NCI-H82 (cell line): ENCODE measurements around the gene LRP5.

Experiments used
- DNase-seq: peaks from one replicate; lab custom pipeline; 2025; lab: John Stamatoyannopoulos, UW

LRP5 gene

DNA sequence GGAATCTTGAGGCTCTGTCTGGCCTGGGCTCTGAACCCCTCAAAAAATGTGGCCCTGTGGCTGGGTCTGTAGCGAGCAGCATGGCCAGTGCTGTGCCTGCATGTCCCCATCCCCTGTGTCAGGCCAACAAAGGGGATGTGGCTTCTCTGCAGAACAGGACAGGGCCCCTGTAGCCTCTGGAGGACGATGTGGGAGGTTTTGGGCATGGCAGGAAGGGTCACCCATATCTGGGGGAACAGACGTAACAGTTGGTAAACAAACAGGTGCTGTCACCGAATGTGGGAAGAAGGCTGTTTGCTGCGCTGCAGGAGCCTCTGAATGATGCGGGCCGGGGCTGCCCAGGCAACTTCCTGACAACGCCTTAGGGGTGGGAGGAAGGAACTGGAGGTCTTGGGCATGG, 35.0 kb downstream of the LRP5 start:
- no peak for DNase-seq

DNA sequence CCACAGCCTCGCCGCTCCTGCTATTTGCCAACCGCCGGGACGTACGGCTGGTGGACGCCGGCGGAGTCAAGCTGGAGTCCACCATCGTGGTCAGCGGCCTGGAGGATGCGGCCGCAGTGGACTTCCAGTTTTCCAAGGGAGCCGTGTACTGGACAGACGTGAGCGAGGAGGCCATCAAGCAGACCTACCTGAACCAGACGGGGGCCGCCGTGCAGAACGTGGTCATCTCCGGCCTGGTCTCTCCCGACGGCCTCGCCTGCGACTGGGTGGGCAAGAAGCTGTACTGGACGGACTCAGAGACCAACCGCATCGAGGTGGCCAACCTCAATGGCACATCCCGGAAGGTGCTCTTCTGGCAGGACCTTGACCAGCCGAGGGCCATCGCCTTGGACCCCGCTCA, 35.5 kb downstream of the LRP5 start:
- DNase-seq = no peak

DNA sequence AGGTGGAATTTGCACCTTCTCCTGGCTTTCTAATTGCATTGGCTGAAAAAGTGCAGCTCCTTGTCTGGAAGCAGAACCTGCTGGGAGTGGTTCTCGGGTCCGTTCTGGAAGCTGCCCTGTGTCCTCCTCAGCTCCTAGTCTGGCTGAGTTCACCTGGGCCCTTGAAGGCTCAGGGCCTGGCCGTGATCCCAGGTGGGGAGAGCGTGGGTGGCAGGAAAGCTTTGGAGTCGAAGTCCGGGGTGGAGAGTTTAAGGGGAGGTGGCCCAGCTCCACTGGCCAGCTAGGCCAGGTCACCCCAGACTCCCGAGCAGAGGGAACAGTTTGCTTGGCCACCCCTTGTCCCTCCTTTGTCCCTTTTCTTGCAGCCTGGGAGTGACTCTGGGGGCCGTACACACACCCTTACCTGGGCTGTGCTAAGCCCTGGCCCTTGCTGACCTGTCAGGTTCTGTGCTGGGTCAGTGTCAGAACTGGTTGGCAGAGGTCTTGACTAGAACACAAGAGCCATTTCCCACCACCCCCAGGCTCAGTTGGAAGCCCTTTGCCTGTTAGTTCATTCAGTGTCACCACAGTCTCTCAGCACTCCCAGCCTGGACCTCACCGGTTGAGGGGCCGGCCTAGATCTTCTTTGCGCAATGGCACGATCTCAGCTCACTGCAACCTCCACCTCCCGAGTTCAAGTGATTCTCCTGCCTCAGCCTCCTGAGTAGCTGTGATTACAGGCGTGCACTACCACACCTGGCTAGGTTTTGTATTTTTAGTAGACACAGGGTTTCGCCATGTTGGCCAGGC, 37.3 kb downstream of the LRP5 start:
- no peak for DNase-seq

GRCh38 chr11:68350759-68351449, 38.5 kb downstream of the LRP5 start:
- no peak for DNase-seq

- no peak for DNase-seq
Measured at GRCh38 chr11:68351450-68352275, 39.3 kb downstream of the LRP5 start.

DNA sequence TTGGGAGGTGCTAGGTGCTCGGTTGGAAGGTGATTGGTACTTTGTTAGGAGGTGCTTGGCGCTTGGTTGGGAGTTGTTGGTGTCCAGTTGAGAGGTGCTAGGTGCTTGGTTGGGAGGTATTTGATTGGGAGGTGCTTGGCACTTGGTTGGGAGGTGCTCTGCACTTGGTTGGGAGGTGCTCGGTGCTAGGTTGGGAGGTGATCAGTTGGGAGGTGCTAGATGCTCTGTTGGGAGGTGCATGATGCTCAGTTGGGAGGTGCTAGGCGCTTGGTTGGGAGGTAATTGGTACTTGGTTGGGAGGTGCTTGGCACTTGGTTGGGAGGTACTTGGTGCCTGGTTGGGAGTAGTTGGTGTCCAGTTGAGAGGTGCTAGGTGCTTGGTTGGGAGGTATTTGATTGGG, 40.2 kb downstream of the LRP5 start:
- no peak for DNase-seq

DNA sequence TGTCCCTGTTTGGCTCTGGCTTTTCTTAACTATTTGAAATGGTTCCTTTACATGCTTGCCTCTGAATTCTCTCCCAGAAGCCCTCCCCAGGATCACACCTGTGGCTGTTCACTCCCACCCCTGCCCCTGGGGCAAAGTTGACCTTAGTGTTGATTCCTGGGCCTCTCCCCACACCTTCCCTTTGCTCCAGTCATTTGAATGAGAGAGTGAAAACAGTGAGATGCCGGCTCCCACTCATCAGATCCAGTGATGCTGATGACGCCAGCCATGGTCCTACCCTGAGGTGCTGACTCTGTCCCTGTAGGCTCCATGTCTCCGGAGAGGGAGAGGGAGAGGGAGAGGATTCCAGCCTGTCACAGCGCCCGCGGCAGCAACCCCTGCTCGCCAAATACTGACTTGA, 40.7 kb downstream of the LRP5 start:
- no peak for DNase-seq

DNA sequence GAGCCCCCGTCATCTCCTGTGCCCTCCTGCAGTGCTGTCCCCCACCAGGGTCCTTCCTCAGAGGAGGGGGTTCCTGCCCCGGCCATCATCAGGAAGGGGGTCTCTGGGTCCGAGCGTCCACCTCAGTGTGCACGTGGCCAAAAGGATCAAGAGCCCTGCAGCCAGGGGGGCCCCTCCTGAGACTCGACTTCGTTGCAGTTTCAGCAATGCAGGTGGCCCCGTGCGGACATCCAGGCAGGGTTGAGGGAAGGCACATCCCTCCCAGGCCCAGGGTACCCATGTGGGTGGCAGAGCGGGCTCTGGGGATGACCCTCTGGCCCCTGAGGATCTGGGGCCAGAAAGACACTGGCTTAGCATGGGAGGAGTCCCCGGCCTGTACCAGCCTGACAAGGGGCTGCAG, 41.3 kb downstream of the LRP5 start:
- DNase-seq = no peak

GRCh38 chr11:68354148-68354872, 41.9 kb downstream of the LRP5 start:
- no peak for DNase-seq

GRCh38 chr11:68355471-68355870, 43.1 kb downstream of the LRP5 start:
- DNase-seq = no peak

DNA sequence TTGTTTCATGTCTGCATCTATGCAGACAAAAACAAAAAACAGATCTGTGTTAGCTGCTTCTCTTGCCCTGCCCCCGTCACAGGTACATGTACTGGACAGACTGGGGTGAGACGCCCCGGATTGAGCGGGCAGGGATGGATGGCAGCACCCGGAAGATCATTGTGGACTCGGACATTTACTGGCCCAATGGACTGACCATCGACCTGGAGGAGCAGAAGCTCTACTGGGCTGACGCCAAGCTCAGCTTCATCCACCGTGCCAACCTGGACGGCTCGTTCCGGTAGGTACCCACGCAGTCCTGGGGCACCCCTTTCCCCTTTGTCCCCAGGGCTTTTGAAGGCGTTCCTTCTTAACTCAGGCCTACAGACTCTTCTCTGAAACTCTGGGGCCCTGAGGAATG, 45.2 kb downstream of the LRP5 start:
- no peak for DNase-seq

DNA sequence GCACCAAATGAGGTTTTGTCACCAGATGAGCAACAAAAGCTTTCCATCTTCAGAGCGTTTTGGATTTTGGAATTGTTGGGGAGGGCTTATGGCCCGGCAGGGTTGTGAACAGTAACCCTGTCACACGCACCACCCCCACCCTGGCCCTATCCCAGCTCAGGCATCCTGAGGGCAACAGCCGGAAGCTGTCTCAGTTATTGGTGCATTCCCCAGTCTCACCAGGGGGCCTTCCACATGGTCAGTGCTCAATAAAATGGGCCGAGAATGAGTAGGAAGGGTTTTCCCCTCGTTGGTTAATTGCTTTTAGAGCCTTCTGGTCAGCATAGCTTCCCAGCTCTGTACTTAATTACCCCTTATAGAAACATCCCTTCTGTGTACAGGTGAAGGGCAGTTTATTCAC, 46.0 kb downstream of the LRP5 start:
- DNase-seq = no peak

DNA sequence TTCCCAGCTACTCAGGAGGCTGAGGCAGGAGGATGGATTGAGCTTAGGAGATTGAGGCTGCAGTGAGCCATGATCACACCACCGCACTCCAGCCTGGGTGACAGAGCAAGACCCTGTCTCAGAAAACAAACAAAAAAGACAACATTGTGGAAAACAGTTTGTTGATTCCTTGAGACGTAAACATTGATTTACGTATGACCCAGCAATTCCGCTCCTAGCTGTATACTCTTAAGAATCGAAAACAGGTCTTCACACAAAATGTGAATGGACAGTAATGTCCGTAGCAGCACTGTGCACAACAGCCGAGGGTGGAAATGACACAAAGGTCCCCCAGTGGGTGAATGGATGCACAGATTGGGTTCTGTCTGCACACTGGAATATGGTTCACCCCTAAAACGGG, 49.3 kb downstream of the LRP5 start:
- DNase-seq = no peak

DNA sequence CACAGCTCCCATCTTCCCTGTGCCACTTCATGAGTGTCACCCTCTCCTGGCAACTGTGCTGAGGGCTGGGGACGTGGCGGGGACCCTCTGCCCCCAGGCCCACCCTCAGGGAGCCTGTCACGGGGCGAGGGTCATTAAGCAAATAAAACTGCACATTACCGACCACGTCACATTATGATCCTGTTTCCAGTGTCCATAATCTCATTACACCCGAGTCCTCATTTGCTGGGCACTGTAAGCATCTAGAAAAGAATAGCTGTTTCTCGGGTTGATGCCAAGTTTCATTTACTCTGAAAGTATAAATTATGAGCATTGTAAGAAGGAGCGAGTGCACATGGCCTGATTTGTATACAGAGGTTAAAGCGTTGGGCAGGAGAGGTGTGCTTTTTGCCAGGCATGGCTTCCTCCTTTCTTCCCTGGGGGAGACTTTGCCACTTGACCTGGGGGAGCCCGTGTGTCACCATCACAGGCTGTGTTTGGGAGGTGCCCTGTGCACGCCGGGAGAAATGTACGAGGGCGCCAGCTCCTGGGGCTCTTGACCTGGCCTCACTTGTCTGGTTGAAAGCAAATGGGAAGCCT, 50.5 kb downstream of the LRP5 start:
- peak; percentile 63 for DNase-seq

DNA sequence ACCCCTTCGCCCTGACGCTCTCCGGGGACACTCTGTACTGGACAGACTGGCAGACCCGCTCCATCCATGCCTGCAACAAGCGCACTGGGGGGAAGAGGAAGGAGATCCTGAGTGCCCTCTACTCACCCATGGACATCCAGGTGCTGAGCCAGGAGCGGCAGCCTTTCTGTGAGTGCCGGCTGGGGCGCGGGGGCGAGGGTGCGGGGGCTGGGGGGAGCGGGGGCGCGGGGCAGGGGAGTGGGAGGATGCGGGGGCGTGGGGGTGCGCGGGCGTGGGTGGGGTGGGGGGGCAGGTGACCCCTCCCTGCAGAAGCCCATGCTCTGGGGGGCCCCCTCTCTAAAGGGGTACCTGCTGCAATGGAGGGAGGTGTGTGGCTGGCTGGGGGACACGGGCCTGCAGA, 51.4 kb downstream of the LRP5 start:
- DNase-seq = no peak

GRCh38 chr11:68364581-68364980, 52.2 kb downstream of the LRP5 start:
- DNase-seq = no peak

- no peak for DNase-seq
Measured at GRCh38 chr11:68365943-68366435, 53.6 kb downstream of the LRP5 start.

DNA sequence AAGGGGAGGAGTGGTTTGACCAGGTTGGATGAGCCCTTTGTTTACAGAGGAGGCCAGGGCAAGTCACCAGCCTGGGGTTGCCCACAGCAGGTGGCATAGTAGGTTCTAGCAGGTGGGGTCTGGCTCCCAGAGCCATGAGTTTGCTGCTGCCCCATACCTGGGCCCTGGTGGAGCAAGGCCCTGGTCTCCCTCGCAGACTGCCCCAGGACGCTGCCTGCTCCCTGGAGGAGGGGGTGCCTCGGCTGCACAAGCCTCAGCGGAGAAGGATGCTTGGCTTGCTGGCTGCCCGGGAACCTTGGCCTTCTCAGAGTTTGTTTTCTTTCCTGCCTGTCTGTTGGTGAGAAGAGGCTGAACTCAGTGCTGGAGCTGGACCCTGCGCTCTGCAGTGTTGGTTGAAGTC, 54.9 kb downstream of the LRP5 start:
- DNase-seq = no peak

GRCh38 chr11:68369756-68370155, 57.4 kb downstream of the LRP5 start:
- no peak for DNase-seq

- DNase-seq = no peak
Measured at GRCh38 chr11:68370211-68371111, 58.1 kb downstream of the LRP5 start.
